ENCODE results near the gene GDAP2.

GDAP2 gene

DNA sequence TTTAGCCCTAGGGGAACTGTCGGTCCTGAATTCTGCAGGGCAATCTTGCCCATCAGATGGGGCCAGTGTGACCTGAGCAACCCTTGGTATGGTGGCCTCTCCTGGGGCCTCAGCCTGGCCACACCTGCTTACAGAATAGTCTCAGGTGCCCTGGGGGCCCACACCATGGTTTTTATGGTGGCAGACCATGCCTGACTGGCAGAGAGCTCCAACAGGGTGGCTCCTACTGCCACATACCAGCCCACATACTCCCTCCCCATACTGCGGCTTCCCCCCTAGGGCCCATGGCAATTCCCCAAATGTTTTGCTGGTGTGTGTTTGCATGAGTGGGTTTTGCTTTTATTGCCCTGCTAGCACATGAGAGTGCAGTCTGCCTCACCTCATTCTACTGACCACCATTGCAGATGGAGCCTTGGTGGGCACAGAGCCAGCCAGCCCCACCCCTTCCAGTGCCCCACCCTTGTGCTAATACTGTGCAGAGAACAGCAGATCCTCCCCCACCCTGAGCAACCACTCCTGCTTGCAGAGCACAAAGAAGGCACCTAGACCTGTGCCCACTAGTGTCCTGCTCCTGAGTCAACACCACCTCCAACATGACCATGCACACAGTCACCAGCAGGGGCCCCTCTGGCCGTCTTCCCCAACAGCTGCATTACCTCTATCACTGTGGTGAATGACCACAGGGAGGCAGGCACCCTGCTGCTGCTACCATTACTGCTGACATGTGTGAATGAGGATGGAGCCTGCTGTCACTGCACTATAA lies 86.8 kb downstream of the GDAP2 start:
- TF ChIP-seq, protein P1, sequence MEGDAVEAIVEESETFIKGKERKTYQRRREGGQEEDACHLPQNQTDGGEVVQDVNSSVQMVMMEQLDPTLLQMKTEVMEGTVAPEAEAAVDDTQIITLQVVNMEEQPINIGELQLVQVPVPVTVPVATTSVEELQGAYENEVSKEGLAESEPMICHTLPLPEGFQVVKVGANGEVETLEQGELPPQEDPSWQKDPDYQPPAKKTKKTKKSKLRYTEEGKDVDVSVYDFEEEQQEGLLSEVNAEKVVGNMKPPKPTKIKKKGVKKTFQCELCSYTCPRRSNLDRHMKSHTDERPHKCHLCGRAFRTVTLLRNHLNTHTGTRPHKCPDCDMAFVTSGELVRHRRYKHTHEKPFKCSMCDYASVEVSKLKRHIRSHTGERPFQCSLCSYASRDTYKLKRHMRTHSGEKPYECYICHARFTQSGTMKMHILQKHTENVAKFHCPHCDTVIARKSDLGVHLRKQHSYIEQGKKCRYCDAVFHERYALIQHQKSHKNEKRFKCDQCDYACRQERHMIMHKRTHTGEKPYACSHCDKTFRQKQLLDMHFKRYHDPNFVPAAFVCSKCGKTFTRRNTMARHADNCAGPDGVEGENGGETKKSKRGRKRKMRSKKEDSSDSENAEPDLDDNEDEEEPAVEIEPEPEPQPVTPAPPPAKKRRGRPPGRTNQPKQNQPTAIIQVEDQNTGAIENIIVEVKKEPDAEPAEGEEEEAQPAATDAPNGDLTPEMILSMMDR (IDR thresholded peaks at IDR 0.05; ENCODE audit: control extremely low read depth, extremely low read depth, low read depth, missing control alignments) = no peak
- no peak for DNase-seq (ENCODE audit: extremely low spot score)
- CTCF ChIA-PET = interaction anchor here (1.0 to 1.3 kb wide), 2 partner anchors 12 to 308 kb away, joined by 3 read pairs; no protein-coding TSS in a partner anchor
- POLR2A ChIA-PET = no interaction called here

DNA sequence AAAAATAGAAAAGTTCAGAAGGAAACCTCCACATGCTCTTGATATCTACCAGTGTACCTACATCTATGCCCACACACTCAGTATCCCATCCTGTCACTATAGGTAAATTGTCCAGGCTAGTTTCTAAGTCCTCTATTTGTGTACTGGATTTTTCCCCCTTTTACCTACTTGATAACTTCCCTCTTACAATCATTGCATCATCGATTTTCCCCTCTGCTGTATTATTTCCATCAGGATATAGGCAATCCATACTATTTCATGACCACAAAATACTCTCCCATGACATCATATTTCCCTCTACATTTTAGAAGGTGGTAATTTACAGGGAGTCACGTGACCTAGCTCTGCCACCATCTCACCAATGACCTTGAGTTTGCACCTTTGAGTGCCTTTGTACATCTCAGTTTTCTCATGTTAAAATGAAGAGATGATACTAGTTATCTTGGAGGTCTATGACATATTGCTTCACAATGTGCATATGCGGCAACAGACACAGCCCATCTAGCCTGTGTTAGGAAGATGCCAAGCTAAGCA lies 88.2 kb downstream of the GDAP2 start:
- TF ChIP-seq, protein P1 (IDR thresholded peaks at IDR 0.05; ENCODE audit: control extremely low read depth, extremely low read depth, low read depth, missing control alignments) = no peak
- CTCF ChIA-PET = interaction anchor here (1.4 kb wide), 1 partner anchor 9 kb away, joined by 3 read pairs; no protein-coding TSS in a partner anchor
- POLR2A ChIA-PET = no interaction called here
- DNase-seq (ENCODE audit: extremely low spot score) = no peak

DNA sequence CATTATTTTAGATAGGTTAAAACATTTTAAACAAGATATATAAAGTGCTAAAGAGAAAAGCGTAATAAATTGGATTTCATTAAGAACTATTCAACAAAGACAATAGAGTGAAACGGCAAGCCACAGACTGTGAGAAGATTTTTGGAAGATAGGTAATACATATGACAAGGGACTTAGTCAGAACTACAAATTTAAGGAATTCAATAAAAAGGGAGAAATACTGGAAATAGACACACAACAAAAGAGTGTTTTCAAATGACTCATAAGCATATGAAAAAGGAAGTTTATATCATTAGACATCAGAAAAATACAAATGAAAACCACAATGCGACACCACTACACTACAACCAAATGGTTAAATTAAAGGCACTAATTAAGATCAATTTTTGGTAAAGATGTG lies 90.5 kb downstream of the GDAP2 start:
- TF ChIP-seq, protein P1 (IDR thresholded peaks at IDR 0.05; ENCODE audit: control extremely low read depth, extremely low read depth, low read depth, missing control alignments) = no peak
- POLR2A ChIA-PET = no interaction called here
- DNase-seq (ENCODE audit: extremely low spot score) = no peak
- CTCF ChIA-PET = no interaction called here

DNA sequence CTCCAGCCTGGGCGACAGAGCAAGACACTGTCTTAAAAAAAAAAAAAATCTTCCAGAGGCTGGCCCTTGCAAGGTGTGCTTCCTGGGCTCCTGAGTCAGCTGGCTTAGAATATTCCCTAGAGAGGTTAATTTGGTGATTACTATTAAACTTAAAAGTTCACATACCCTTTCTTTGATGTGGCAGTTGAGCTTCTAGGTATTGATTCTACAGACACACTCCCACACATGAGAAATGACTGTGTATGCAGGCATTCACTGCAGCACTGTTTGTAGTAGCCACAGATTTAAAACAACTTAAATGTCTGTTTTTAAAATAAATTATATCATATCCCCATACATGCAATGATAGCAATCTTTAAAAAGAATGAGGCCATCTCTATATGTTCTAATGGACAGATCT lies 93.4 kb downstream of the GDAP2 start:
- no peak for DNase-seq (ENCODE audit: extremely low spot score)
- ChIA-PET CTCF (no interaction called here), POLR2A (no interaction called here)
- TF ChIP-seq, protein P1 (IDR thresholded peaks at IDR 0.05; ENCODE audit: control extremely low read depth, extremely low read depth, low read depth, missing control alignments) = no peak

- no peak for DNase-seq (ENCODE audit: extremely low spot score)
- TF ChIP-seq, protein P1 (IDR thresholded peaks at IDR 0.05; ENCODE audit: control extremely low read depth, extremely low read depth, low read depth, missing control alignments) = no peak
- CTCF ChIA-PET = interaction anchor here (1.4 kb wide), 1 partner anchor 10 kb away, joined by 5 read pairs; no protein-coding TSS in a partner anchor
- POLR2A ChIA-PET = no interaction called here
Measured at GRCh38 chr1:117834416-117834815, 95.0 kb downstream of the GDAP2 start.

GRCh38 chr1:117832453-117832852 lies 97.0 kb downstream of the GDAP2 start:
- ChIA-PET POLR2A (no interaction called here), CTCF (no interaction called here)
- TF ChIP-seq, protein P1 (IDR thresholded peaks at IDR 0.05; ENCODE audit: control extremely low read depth, extremely low read depth, low read depth, missing control alignments) = no peak
- no peak for DNase-seq (ENCODE audit: extremely low spot score)
